T47D (cell line): Measurements from ENCODE around the gene DGCR8.
A peak's percentile ranks its signal among the peaks of the same experiment; 100 is the strongest.

Experiments
- DNase-seq, 2 experiments: peaks; one replicate each; pipeline versions ENCODE4 v3.0.0 to v3.0.0-alpha.2; 2011 to 2012; ENCODE audit warnings: low read depth in 1 of 2, low spot score in 1 of 2
- JUND ChIP-seq: IDR thresholded peaks from 2 replicates; pipeline ENCODE4 v1.6.1; 2012; ENCODE audit warnings: low read depth
- in situ Hi-C: cut with HindIII; loops from 2 replicates; pipeline ENCODE4 v1.10.0; 2016; ENCODE audit warnings: low sequenced_read_pairs, low pct_unique_long_range_greater_than_20kb

Gene DGCR8

DNA sequence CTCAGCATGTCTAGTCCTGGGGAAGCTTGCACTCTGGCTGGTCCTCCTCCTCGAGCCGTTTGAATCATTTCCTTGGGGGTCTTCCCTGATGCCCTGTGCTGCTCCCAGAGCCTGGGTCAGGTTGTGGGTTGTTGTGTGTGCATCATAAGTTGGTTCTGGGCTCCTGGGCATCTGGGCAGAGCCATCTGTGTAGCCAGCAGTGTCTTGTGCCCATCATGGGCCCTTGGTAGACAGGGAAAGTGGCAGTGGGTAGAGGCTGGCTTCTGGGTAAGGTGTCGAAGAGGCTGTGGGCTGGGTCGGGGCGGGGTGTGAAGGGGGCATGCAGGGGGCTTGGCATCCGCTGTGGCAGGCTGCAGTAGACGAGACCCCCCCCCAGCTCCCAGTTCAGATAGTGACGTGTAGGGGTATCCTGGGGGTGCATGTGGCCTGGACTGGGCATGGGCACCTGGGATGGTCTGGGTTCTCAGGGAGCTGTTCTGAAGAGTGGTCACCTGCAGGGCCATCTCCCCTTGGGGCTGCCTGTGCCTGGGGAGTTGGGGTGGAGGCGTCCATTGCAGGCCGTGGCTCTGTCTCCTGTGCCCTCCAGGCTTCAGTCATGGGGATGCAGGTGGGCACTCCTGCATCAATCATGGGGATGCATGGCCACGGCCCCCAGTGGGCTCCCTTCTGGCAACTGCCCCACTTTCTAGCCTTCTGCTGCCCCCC is 44.2 kb downstream of the DGCR8 start:
- in situ Hi-C loops: no loop called here
- no peak for DNase-seq
- TF ChIP-seq JUND: no peak

DNA sequence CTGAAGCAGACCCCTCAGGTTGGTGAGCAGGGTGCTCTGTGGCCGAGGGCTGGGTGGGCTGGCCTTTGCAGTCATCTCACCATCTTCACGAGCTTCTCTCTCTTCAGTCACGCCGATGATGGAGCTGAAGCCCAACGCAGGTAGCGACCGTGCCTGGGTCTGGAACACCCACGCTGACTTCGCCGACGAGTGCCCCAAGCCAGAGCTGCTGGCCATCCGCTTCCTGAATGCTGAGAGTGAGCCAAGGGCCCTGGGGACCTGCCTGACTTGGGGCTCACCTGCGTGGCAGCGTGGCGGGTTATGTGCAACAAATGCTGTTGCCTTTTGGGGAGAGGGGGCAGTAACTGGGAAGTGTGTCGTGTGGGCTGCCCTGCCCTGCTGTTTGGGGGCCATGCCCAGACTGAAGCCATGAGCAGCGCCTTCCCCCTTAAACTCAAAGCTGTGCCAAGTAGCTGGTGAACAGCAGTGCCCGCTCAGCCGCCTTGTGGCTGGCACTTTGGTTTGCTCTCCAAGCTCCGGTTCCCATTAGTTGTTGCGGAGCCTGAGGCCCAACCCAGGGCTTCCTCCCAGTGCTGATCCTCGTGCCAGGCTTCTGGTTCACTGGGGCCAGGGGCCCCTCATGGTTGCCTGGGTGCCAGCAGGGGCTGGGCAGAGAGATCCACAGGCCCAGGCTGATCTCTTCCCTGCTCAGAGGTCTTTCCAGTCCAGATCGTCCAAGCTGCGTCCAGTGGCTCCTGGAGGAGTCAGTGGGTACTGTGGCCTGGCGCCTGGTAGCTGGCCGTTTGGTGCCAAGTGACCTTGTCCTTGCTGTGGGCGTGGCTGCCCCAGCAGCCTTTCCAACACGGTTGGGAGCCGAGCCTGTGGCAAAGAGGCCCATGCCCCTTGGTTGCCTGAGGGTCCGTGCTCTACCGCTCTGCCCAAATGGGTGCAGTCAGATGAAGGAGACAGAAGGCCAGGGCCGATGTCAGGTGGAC is 45.4 kb downstream of the DGCR8 start:
- in situ Hi-C loops: no loop called here
- no peak for TF ChIP-seq JUND
- DNase-seq: no peak

DNA sequence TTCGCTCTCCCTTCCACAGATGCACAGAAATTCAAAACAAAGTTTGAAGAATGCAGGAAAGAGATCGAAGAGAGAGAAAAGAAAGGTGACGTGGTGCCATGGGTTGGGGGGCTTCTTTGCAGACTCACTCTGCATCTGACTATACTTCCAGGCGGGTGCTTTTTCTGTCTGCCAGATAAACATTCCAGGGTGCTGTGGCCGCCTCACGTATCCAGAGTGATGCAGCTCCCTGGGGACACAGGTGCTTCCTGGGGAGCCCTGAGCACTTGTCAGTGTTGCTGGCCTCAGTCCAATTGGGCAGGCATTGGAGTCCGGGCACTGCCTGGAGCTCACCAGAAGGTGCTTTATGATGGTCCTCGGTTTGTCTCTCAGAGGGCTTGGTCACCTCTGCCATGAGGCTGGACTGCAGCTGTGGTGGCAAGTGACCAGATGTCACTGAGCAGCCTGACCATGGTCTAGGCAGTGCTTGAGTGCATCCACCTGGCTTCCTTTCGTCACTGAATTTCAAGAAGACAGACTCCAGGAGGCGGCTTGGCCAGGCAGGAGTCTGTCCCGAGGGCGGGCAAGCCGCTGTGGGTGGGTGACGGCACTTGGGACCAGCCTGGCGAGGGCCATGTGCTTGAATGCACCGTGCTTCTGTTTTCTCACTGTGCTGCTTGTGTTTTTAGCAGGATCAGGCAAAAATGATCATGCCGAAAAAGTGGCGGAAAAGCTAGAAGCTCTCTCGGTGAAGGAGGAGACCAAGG is 46.4 kb downstream of the DGCR8 start:
- DNase-seq: no peak
- no peak for TF ChIP-seq JUND
- in situ Hi-C loops: no loop called here

DNA sequence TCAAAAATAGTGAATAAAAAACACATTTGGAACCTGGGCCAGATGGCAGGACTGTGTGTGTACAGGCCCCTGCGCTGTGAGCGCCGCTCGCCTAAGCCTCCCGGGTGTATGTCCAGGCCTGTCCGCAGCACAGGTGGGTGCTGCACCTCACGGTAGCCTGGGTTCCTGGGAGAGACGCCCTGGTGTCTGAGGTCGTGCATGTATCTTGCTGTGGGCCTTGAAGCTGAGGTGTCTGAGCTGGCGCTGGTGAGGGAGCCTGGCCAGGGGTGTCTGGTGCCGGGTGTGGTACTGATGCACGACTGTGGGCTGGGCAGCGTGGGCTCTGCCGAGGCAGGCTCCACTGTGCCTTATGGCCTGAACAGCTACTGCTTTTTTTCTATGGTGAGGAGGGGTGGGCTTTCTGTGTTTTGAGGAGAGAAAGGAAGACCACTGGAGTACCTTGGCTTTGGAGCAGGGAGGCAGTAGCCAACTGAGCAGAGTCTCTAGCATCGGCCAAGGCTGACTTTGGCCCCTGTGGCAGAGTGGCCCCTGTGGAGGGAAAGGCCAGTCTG is 47.4 kb downstream of the DGCR8 start:
- DNase-seq: no peak
- in situ Hi-C loops: no loop called here
- no peak for TF ChIP-seq JUND

DNA sequence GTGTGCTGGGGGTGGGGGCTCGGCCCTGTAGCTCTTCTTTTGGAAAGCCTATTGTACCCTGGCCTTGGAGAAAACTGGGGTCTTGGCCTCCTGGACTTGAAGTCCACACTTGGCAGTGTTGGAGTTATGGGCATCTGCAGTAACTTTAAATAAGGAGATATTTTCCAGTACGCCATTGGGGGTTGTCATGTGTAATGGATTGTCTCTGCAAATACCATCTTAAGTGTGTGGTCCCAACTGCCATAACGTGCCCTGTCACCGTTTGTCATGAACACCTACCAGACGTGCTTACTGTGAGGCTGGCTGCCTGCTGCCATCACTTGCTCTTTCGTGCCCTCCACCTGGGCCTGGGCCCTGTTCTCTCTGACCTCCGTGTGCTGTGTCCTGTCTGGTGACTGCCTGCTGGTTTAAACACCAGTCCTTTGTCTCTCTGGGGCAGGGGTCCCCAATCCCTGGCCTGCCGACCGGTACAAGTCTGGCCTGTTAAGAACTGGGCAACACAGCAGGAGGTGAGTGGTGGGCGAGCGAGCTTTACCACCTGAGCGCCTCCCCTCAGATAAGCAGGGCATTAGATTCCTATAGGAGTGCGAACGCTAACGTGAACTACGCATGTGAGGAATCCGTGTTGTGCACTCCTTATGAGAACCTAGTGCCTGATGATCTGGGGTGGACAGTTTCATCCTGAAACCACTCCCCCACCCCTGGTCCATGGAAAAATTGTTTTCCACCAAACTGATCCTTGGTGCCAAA is 48.0 kb downstream of the DGCR8 start:
- no peak for TF ChIP-seq JUND
- no peak for DNase-seq
- in situ Hi-C loops: no loop called here

DNA sequence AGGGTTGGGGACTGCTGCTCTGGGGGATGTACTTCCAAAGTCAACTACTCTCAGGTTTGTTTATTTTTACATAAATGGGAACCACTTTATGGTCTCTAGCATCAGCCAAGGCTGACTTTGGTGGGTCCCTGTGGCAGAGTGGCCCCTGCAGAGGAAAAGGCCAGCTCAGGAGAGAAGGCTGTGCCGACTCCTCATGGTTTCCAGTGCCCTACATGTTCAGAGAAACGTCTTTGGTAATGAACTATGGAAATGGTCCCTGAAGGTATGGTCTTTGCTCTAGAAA is 48.5 kb downstream of the DGCR8 start:
- in situ Hi-C loops: no loop called here
- DNase-seq: no peak
- TF ChIP-seq JUND: no peak

DNA sequence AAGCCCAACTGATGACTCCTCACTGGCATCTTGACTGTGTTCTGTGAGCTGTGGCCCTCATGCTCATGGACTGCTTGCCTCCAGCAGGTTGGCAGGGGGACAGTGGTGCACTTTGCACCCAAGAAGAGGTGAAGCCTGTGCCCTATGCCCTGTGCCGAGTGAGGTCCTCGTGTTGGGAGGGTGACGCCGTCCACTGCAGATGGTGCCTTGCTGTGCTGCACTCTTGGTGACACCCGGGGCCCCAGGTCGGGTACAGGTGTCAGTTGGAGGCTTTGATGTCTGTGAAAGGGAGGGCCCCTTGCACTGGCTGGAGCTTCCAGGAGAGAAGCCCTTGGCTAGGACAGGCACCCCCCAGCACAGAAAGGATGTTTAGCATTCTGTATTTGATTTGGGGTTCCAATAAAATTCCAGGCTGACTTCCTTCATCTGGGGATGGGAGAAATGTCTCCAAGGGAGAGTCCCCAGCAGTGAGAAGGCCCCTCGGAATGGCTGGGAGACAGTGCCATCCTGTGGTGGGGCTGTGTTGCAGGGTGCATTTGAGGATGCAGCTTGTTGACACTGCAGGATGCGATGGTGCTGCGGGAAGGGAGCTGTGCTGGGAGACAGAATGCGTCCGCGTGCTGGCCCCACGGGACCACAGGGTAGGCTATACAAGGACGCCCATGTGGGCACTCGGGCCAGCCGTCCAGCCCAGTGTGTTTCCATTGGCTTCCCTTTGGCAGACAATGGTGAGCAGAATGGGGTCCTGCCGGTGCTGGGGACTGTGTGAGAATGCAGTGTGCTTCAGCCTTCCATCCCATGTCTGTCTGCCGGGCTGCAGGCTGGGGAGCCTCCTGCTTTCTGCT is 49.1 kb downstream of the DGCR8 start:
- DNase-seq: no peak
- in situ Hi-C loops: no loop called here
- TF ChIP-seq JUND: no peak

DNA sequence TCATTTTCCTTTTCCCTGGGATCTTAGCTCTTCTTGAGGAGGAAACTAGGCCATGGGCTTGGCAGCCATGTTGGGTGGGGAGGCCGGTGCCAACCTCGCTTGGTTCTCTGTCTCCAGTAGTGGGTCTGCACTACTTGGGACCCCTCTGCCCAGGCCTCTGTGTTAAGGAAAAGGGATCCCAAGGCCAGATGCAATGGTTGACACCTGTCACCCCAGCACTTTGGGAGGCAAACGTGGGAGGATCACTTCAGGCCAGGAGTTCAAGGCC is 49.6 kb downstream of the DGCR8 start:
- in situ Hi-C loops: no loop called here
- no peak for DNase-seq
- no peak for TF ChIP-seq JUND

DNA sequence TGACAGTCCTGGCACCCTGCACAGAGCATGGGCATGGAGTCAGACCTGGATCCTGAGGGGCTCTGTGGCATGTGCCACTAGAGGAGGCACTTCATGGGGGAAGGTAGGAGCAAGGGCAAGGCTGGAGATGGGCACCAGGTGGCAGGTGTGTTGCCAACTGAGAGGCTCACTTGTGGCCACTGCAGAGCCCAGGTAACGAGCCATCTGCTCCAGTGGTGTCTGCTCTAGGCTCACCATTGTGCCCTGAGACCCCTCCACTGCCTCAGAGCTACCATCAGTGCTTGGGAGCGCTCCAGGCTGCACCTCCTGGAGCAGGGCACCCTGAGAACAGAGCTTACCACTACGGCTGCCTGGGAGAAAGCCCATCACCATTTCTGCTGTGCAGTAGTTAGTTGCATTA is 50.3 kb downstream of the DGCR8 start:
- peak in 1 of 2 experiments; percentile 49 for DNase-seq
- in situ Hi-C loops: no loop called here
- TF ChIP-seq JUND: no peak

DNA sequence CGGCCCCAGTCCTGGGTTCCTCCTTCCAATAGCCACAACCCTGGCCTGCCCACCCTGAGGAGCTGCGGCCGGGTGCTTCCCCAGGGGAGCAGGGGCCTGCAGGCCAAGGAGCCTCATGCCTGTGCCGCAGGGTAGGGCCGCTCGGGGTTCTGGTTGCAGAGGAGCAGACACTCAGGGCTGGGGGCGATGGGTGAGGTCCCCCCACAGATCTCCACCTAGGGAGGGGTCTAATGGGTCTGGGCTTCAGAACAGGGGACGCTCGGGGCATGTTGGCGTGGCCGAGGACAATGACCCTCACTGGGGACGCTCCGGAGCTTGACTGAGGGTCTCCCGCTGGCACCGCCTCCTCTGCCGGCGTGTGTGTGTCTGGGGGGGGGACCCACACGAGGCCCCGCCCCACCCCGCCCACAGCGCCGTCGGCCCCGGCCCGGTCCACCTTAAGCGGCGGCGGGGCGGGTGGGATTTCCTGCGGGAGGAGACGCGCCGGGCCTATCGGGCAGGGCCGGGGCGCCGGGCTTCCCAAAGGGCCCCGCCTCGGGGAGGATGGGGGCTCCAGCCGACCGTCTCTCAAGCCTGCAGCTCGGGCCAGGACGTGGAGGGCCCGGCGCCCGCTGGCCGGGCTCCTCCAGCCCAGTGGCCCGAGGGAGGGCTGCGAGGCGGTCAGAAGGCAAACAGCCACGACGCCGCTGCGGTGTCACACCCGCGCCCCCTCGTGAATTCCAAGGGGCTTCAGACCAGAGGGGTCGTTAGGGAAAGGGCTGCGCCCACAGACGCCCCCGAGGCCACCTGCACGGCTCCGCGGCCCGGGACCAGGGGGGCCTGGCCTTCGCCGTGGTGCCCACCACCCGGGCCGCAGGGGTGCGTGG is 50.9 kb downstream of the DGCR8 start:
- TF ChIP-seq JUND: no peak
- in situ Hi-C loops: no loop called here
- DNase-seq: no peak

DNA sequence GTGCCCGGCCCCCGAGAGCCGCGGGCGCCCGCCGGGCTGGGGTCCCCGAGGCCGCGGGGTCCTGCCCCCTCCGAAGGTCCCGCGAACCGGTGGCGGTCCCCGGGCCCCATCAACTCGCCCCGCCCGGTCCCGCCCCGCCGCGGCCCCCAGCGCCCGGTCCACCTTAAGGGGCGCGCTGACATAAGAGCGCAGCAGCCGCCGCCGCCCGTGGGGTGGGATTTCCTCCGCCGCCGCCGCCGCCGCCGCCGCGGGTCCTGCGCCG is 51.5 kb downstream of the DGCR8 start, which contains the start of gene ZDHHC8:
ZDHHC8 (plus strand) TSS at position 208 of the 262 bp plus-strand sequence. CDS start 144 bp downstream, outside the sequence.
- DNase-seq: no peak
- in situ Hi-C loops: no loop called here
- no peak for TF ChIP-seq JUND
